ENCODE data around the gene CYB5RL.

GRCh38 chr1:54161495-54162168 is 38.2 kb downstream of the CYB5RL start:
- TF ChIP-seq POLR2AphosphoS5 (IDR thresholded peaks at IDR 0.05; ENCODE audit: borderline replicate concordance, low read depth, low read length), result no peak
- no peak for TF ChIP-seq FOXP2 (optimal IDR thresholded peaks at IDR 0.05; ENCODE audit: control extremely low read depth, extremely low read length, insufficient read depth)
- TF ChIP-seq EZH2 (IDR thresholded peaks at IDR 0.05), result no peak

Measured in SK-N-MC (cell line).